Hematopoietic multipotent progenitor cell (in vitro differentiated cells): Measurements from ENCODE around the gene SHANK2. TPM values are rescaled to one million over a fixed set of nuclear protein-coding genes. Genes with fewer than 3 reads are reported as not detected.

ENCODE experiments used
- DNase-seq, 3 donors: peaks; one replicate each; pipeline ENCODE4 v3.0.0-alpha.2; 2011 to 2015; ENCODE audit warnings: low read depth in 2 of 3, low spot score in 2 of 3
- total RNA-seq: library from RNA; depleted of rRNA; stranded (reverse); fragments of >200 nt; gene quantifications from one replicate; pipeline ENCODE4 v1.2.3, GENCODE V29; 2012

Gene SHANK2
- 0.27 TPM for total RNA-seq

DNA sequence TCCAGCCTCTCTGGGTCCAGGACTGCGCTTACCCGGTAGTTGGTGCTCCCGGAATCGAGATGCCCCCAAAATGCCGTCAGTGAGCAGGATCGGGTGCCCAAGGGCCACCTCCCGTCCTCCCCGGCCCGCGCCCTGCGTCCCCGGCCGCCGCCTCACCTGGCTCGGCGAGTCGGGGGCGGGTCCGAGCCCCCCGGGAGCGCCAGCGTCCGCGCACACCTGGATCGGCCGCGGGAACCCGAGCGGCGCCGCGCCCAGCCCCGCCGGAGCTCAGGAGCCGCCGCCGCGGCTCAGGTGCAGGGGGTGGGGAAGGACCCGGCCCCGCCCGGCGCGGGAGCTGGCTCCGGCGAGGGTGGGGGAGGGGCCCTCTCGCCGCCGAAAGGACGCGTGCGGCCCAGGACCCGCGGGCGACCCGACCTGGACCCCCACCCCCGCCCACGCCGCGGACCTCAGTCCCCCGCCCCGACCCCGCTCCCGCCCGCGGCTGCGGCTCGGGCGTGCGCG lies at the start of gene SHANK2:
Gene SHANK2, minus strand, starts transcription at position 309 of the 501 bp plus-strand sequence. CDS start 105,251 bp downstream, outside the sequence.
- no peak for DNase-seq

GRCh38 chr11:71301858-71302533 lies 49.6 kb upstream of the SHANK2 start:
- no peak for DNase-seq

DNA sequence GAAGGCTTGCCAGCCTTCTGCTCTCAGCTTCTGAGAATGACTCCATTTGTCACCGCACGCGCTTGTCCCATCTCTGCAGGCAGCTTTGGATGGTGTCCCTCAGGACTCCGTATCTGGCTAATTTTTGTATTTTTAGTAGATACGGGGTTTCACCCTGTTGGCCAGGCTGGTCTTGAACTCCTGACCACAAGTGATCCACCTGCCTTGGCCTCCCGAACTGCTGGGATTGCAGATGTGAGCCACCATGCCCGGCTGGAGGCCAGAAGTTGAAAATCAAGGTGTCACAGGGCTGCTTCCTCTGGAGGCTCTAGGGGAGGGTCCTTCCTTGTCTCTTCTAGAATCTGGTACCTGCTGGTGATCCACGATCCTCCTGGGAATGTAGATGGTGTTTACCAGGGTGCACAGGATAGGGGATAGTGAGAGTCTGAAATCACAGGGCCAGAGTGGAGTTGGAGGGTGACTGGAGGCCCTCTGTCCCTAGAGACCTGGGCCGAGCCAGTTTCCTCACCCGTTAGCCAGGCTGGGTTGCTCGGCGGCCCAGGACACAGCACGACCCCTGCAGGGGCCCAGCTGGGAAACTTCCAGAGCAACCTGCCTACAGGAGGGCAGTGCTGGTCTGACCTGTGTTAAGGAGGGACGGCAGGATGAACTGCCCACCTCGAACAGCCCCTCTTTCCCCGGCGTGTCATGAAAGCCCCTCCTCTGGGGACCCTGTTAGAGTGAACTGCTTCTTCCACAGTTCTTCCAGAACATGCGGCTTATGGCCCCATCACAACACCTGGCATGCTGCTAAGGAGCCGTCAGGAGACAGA lies 48.9 kb upstream of the SHANK2 start:
- DNase-seq: no peak

- no peak for DNase-seq
These were observed 47.8 kb upstream of the SHANK2 start for GRCh38 chr11:71300187-71300586.

DNA sequence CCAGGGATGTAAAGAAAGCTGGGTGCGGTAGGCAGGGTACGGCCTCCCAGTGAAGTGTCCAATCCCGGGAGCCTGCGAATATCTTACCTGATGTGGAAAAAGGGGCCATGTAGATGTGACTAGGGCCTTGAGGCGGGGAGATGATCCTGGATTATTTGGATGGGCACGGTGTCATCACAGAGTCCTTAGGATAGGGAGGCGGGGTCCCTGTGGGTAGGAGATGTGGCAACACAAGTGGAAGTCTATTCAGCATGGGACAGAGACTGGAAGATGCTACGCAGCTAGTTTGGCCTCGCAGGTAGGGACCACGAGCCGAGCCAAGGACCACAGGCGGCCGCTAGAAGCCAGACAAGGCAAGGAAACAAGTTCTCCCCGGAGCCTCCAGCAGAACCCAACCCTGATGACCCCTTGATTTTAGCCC lies 46.4 kb upstream of the SHANK2 start:
- DNase-seq: no peak

- no peak for DNase-seq
These were observed 45.7 kb upstream of the SHANK2 start for GRCh38 chr11:71298016-71298550.

GRCh38 chr11:71294846-71295600 lies 42.6 kb upstream of the SHANK2 start:
- no peak for DNase-seq

GRCh38 chr11:71293961-71294782 lies 41.8 kb upstream of the SHANK2 start:
- DNase-seq: no peak

GRCh38 chr11:71286701-71287643 lies 34.6 kb upstream of the SHANK2 start:
- DNase-seq: no peak

GRCh38 chr11:71285111-71285510 lies 32.7 kb upstream of the SHANK2 start:
- no peak for DNase-seq

DNA sequence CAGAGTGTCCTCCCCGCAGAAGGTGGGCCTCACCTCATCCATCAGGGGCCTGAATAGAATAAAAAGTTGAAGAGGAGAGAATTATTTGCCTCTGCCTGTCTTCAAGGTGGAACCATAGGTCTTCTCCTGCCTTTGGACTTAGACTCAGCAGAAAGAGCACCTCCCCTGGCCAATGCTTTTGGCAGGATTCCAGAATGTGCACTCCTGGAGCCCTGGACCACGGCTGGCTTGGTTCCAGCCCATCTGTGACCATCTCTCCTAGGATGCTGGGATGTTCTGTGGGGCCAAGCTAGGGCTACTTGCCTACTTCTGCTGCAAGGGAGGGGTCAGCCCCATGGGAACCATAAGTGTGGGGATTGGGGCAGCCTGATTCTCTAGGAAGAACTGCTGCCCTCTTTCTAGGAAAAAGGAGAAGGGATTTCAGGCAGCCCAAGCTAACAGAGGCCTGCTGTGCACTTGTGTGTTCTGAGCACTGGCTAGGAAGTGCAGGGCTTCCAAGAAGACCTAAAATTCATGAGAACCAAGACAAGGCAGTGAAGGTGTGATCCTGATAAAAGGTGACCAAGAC lies 32.2 kb upstream of the SHANK2 start:
- no peak for DNase-seq

GRCh38 chr11:71283971-71284441 lies 31.6 kb upstream of the SHANK2 start:
- no peak for DNase-seq

- DNase-seq: no peak
These were observed 30.4 kb upstream of the SHANK2 start for GRCh38 chr11:71282581-71283351.

- DNase-seq: no peak
These were observed 29.5 kb upstream of the SHANK2 start for GRCh38 chr11:71281831-71282230.

DNA sequence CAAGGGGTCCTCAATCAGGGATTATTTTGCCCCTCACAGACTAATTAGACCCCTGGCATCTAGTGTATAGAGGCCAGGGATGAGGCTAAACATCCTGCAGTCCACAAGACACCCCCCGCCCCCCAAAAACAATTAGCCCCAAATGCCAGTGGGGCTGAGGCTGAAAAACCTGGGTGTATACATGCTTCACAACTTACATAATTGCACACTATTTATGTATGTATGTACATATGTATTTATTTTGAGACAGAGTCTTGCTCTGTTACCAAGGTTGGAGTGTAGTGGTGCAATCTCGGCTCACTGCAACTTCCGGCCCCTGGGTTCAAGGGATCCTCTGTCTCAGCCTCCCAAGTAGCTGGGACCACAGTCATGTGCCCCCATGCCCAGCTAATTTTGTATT lies 28.8 kb upstream of the SHANK2 start:
- DNase-seq: no peak

DNA sequence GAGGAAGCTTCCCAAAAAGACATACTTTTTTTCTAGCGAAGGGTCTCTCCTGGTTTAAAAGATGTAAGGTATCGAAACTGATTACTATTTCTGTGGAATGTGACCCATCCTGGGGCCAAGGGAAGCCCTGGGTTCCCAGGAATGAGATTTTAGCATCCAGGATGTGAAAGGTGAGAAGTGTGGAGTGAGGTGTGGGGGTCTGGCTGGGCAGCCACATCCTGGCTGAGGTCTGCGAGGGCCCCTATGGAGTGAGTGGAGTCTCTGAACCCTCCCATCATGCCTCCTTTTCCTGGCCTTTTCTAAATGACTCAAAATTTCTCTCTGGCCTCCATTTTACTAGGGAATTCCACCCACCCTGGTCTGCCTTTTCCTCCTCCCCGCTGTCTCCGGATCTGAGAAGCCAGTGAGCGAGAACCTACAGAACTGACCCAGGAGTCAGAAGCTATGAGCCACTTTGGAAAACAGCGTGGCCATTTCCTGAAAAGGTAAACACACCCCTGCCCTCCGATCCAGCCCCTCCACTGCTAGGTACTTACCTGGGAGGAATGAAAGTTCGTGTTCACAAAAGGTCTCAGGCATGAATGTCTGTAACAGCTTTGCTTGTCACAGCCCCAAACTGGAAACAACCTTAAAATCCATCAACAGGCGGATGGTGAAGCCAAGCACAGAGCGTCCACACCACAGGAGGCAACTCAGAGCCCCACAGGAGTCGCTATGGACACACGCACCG lies 27.7 kb upstream of the SHANK2 start:
- DNase-seq: no peak

GRCh38 chr11:71272161-71272560 lies 19.8 kb upstream of the SHANK2 start:
- DNase-seq: no peak
